HL-60 (cell line): ENCODE measurements around the gene SMOC2.

ENCODE experiments used
- DNase-seq, 2 experiments: peaks; one replicate each; pipeline ENCODE4 v3.0.0-alpha.2; 2010 to 2020; ENCODE audit warnings: low read depth in 1 of 2, low spot score in 1 of 2
- H3K27ac ChIP-seq: fragments of 250-450 bp; sonication (Bioruptor Pico); replicated peaks from 2 replicates; pipeline ENCODE4 v1.5.1; 2020; ENCODE audit warnings: mild to moderate bottlenecking, moderate library complexity
- H3K27me3 ChIP-seq: fragments of 250-450 bp; sonication (Bioruptor Pico); 2 replicates; pipeline ENCODE4 v1.5.1; 2021; ENCODE audit warnings: mild to moderate bottlenecking, moderate library complexity; ENCODE audit not compliant: insufficient read depth, poor library complexity, severe bottlenecking
- H3K4me3 ChIP-seq: replicated peaks from 2 replicates; pipeline ENCODE4 v1.5.1; 2011; ENCODE audit warnings: mild to moderate bottlenecking, control low read depth, low read length; ENCODE audit not compliant: insufficient read depth
- GABPA ChIP-seq: IDR thresholded peaks from 2 replicates; pipeline ENCODE4 v1.6.1; 2012; ENCODE audit warnings: low read depth
- POLR2AphosphoS5 ChIP-seq: IDR thresholded peaks from 2 replicates; pipeline ENCODE4 v1.6.1; 2012; ENCODE audit warnings: low read depth
- SPI1 ChIP-seq: IDR thresholded peaks from 2 replicates; pipeline ENCODE4 v1.6.1; 2012; ENCODE audit warnings: low read depth, mild to moderate bottlenecking, borderline replicate concordance
- TF ChIP-seq, protein P1 (sequence below): IDR thresholded peaks from one replicate; pipeline ENCODE4 v1.5.1; 2011; ENCODE audit warnings: low read length, control low read depth, inconsistent platforms; ENCODE audit not compliant: insufficient read depth
- TF ChIP-seq, protein P2 (sequence below): IDR thresholded peaks from 2 replicates; pipeline ENCODE4 v1.6.1; 2012; ENCODE audit warnings: low read depth; ENCODE audit not compliant: insufficient replicate concordance

The SMOC2 gene

DNA sequence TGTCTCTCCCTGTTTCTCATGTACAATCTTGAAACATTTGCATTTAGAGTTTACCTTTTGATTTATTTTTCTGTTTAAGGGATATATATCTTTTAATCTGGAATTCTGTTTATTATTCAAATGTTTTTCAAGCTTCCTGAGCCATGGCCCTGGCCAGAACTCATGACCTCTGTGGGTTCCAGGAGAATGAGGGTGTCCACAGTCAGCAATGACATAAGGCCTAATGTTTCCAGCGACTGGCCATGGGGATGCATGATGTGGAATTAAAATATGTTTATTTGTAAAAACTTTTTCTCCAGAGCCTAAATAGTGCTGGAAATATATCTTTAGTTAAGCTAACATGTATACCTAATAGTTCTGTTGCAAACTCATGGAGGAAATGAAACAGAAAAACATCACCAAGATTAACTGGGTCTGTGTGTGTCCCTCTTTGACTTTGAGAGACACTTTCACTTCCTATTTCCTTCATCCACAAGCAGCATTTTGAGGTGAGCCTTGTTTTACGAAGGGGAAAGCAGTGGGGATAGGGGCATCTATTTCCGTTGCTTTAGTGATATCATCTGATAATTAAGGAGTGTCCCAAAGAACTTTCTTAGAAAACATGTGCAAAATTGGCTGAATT, 87.6 kb downstream of the SMOC2 start:
- no peak overlapping the region for H3K27ac ChIP-seq
- H3K4me3 ChIP-seq = no peak overlapping the region
- no peaks in the 10 kb centered on the region for H3K27me3 ChIP-seq
- TF ChIP-seq POLR2AphosphoS5 (no peak), SPI1 (no peak), GABPA (no peak)
- TF ChIP-seq, protein P1, sequence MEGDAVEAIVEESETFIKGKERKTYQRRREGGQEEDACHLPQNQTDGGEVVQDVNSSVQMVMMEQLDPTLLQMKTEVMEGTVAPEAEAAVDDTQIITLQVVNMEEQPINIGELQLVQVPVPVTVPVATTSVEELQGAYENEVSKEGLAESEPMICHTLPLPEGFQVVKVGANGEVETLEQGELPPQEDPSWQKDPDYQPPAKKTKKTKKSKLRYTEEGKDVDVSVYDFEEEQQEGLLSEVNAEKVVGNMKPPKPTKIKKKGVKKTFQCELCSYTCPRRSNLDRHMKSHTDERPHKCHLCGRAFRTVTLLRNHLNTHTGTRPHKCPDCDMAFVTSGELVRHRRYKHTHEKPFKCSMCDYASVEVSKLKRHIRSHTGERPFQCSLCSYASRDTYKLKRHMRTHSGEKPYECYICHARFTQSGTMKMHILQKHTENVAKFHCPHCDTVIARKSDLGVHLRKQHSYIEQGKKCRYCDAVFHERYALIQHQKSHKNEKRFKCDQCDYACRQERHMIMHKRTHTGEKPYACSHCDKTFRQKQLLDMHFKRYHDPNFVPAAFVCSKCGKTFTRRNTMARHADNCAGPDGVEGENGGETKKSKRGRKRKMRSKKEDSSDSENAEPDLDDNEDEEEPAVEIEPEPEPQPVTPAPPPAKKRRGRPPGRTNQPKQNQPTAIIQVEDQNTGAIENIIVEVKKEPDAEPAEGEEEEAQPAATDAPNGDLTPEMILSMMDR = no peak
- TF ChIP-seq, protein P2, sequence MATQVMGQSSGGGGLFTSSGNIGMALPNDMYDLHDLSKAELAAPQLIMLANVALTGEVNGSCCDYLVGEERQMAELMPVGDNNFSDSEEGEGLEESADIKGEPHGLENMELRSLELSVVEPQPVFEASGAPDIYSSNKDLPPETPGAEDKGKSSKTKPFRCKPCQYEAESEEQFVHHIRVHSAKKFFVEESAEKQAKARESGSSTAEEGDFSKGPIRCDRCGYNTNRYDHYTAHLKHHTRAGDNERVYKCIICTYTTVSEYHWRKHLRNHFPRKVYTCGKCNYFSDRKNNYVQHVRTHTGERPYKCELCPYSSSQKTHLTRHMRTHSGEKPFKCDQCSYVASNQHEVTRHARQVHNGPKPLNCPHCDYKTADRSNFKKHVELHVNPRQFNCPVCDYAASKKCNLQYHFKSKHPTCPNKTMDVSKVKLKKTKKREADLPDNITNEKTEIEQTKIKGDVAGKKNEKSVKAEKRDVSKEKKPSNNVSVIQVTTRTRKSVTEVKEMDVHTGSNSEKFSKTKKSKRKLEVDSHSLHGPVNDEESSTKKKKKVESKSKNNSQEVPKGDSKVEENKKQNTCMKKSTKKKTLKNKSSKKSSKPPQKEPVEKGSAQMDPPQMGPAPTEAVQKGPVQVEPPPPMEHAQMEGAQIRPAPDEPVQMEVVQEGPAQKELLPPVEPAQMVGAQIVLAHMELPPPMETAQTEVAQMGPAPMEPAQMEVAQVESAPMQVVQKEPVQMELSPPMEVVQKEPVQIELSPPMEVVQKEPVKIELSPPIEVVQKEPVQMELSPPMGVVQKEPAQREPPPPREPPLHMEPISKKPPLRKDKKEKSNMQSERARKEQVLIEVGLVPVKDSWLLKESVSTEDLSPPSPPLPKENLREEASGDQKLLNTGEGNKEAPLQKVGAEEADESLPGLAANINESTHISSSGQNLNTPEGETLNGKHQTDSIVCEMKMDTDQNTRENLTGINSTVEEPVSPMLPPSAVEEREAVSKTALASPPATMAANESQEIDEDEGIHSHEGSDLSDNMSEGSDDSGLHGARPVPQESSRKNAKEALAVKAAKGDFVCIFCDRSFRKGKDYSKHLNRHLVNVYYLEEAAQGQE = no peak
- DNase-seq = no peak

DNA sequence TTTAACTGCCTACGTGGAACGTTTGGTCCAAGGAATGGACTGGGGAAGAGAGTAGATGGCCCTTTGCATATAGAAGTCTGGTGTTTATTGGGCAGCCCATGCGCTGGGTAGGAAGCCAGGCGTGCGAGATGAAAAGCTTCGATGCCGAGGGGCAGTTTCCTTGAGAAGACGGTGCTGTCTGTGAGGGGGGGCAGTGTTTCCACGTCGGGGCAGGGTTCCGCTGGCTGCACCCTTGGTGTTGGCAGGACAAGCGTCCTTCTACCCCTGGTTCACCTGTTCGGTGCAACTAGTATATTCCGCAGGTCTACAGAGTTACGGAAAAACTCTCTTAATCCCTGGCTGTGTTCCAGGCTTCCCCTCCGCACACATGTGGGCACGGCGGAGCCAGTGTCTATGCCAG, 88.2 kb downstream of the SMOC2 start:
- TF ChIP-seq GABPA = no peak
- Histone ChIP-seq H3K27me3 (no peaks in the 10 kb centered on the region), H3K4me3 (no peak overlapping the region), H3K27ac (no peak overlapping the region)
- no peak for DNase-seq

DNA sequence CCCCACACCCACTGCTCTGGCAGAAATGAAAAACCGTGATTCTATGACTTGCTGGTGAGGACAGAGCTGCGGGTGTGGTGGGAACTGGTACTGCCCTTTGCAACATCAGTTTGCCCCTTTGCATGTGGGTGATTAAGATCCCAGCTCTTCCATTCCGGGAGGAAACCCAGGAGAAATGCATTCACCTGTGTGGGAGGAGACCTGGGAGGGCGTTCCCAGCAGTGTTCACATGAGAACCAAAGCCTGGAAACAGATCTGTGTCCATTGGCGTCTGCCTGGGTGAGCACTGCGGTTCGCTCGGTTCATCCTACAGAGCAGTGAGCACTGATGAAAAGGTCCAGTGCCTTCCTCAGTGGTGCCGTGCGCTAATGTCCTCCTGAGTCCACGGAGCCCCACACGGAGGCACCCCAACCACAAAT, 89.7 kb downstream of the SMOC2 start:
- DNase-seq = no peak
- no peaks in the 10 kb centered on the region for H3K27me3 ChIP-seq
- H3K27ac ChIP-seq = no peak overlapping the region
- TF ChIP-seq, protein P2 = no peak
- TF ChIP-seq, protein P1 = no peak
- no peak for TF ChIP-seq GABPA
- no peak for TF ChIP-seq POLR2AphosphoS5
- no peak for TF ChIP-seq SPI1
- no peak overlapping the region for H3K4me3 ChIP-seq

DNA sequence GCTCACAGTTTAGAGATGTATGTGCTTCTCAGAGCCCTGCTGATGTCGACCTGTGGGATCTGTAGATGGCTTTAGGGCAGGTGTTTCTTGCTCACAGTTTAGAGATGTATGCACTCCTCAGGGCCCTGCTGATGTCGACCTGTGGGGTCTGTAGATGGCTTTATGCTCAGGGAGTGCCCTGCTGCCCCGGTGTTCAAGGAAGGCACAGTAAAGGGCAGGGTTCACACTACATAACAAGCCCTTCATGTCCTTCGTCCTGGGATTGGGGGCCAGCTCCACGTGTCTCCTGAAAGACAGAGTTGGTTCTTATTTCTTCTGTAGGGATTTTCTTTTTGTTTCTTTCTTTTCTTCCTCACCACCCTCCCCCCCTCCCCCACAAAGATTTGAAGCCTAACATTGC, 91.1 kb downstream of the SMOC2 start:
- DNase-seq = no peak
- TF ChIP-seq SPI1 (no peak), POLR2AphosphoS5 (no peak), GABPA (no peak)
- TF ChIP-seq, protein P2 = no peak
- TF ChIP-seq, protein P1 = no peak
- Histone ChIP-seq H3K27me3 (no peaks in the 10 kb centered on the region), H3K27ac (no peak overlapping the region), H3K4me3 (no peak overlapping the region)
